ENCODE data around the gene OR2T35.

The OR2T35 gene

DNA sequence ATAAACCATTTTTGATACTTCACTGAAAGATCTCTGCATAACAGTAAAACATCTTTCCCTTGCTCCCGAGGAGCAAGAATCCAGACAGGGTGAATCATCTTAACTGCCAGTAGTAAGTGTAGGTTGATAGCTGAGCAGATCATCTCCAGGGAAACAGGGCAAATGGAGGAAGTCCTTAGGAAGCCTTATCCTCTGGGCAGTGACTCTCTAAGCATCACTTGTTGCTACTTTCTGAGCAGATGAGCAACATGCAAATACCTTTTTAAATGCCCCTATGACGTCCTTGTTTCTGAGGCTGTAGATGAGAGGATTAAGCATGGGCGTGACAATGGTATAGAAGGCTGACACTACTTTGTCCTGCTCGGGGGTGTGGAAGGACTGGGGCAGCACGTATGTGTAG lies 19.1 kb downstream of the OR2T35 start:
- DNase-seq (ENCODE audit: low read depth): no peak

DNA sequence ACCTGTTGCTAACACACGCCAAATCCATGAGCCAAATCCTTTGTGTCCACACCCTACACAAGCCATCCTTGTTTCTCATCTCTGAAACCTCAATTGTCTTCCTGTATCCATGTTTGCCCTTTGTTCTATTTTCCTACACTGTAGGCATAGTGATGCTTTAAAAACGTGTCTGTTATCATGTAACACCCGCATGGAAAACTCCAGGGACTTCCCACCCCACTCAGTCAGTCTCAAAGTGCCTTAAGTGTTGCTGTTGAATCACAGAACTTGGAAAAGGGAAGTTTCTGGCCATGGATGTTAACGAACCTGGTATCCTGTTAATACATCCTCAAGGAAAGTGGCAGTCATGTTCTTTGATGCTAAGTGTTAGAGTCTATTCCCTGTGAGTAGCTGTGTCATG lies 19.9 kb downstream of the OR2T35 start:
- no peak for DNase-seq (ENCODE audit: low read depth)

- DNase-seq (ENCODE audit: low read depth): no peak
These were observed 22.5 kb downstream of the OR2T35 start for GRCh38 chr1:248622570-248623001.

DNA sequence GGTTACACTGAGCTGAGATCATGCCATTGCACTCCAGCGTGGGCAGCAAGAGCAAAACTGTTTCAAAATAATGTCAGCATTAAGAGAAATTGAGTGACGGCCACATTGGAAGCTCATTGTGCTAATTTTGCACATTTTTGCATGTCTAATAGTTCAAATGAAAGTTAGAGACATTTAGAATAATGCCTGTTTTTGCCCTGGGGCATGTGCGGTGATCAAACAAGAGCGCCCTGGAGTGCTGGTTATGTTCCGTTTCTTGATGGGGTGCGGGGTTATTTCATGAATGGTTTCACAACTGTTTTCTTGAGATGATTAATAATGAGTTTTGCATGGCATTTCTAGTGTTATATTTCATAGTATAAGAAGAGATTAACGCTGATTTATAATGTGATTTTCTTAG lies 23.3 kb downstream of the OR2T35 start:
- no peak for DNase-seq (ENCODE audit: low read depth)

GRCh38 chr1:248618878-248619277 lies 26.2 kb downstream of the OR2T35 start:
- peak; percentile 34 for DNase-seq (ENCODE audit: low read depth)

GRCh38 chr1:248618119-248618518 lies 27.0 kb downstream of the OR2T35 start:
- DNase-seq (ENCODE audit: low read depth): no peak

GRCh38 chr1:248613742-248614141 lies 31.3 kb downstream of the OR2T35 start:
- DNase-seq (ENCODE audit: low read depth): no peak

GRCh38 chr1:248611883-248612414 lies 33.1 kb downstream of the OR2T35 start:
- no peak for DNase-seq (ENCODE audit: low read depth)

GRCh38 chr1:248610301-248610700 lies 34.8 kb downstream of the OR2T35 start:
- no peak for DNase-seq (ENCODE audit: low read depth)

GRCh38 chr1:248599396-248599795 lies 45.7 kb downstream of the OR2T35 start:
- no peak for DNase-seq (ENCODE audit: low read depth)

GRCh38 chr1:248597589-248597988 lies 47.5 kb downstream of the OR2T35 start, which contains the start of gene OR2T10:
OR2T10 (minus strand) TSS chr1:248597700; CDS start chr1:248593768, 3,932 bp downstream.
- no peak for DNase-seq (ENCODE audit: low read depth)

DNA sequence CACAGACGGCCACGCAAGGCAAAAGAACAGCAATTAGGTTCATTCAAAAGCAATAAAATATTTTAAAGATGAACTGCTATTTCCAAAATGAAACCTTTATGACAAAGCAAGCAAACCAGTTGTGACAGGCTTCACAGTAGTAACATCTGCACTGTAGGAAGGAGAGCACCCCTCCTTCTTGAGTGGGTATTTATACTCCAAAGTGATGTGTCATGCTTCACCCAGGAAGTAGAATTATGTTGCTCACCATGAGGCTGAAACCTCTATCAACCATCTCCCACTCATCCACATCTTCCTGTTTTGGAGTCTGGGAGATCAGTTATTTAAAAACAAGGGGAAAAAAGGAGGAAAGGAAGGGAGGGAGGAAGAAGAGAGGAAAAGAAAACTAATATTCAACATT lies 48.5 kb downstream of the OR2T35 start:
- no peak for DNase-seq (ENCODE audit: low read depth)

DNA sequence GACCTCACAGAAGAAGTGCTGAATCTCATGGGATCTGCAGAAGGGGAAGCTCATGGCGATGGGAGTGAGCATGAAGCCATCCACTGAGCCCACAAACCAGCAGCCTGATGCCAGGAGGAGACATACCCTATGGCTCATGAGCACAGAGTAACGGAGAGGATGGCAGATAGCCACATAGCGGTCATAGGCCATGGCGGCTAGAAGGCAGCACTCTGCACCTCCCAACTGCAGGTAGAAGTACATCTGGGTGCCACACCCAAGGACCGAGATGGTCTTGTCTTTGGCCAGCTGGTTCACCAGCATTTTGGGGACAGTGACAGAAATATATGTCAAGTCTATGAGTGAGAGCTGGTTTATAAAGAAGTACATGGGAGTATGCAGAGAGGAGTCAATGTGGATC lies 51.9 kb downstream of the OR2T35 start:
- no peak for DNase-seq (ENCODE audit: low read depth)

- no peak for DNase-seq (ENCODE audit: low read depth)
These were observed 52.4 kb downstream of the OR2T35 start for GRCh38 chr1:248592655-248593054.

GRCh38 chr1:248590055-248590454 lies 55.0 kb downstream of the OR2T35 start:
- DNase-seq (ENCODE audit: low read depth): no peak

- no peak for DNase-seq (ENCODE audit: low read depth)
These were observed 55.7 kb downstream of the OR2T35 start for GRCh38 chr1:248589334-248589733.

Measured in stimulated activated CD8-positive, alpha-beta memory T cell treated with anti-CD3 and anti-CD28 coated beads, Interleukin-15, amount 100 ng/mL, for 1 hour (primary cell).